WERI-Rb-1 (cell line): ENCODE measurements around the gene APP.

Experiments used
- DNase-seq: peaks from one replicate; pipeline ENCODE4 v3.0.0-alpha.2; 2020
- H3K27ac ChIP-seq: fragments of 250-450 bp; sonication (Bioruptor Pico); 2 replicates; pipeline ENCODE4 v1.5.1; 2020; ENCODE audit warnings: mild to moderate bottlenecking, moderate library complexity
- H3K27me3 ChIP-seq: fragments of 250-450 bp; sonication (Bioruptor Pico); 2 replicates; pipeline ENCODE4 v1.5.1; 2021; ENCODE audit warnings: mild to moderate bottlenecking, low read depth, moderate library complexity; ENCODE audit not compliant: insufficient read depth, severe bottlenecking
- H3K36me3 ChIP-seq: fragments of 250-450 bp; sonication (Bioruptor Pico); 2 replicates; pipeline ENCODE4 v1.5.1; 2020; ENCODE audit warnings: mild to moderate bottlenecking, moderate library complexity
- H3K4me3 ChIP-seq: 2 replicates; pipeline ENCODE4 v1.5.1; 2011; ENCODE audit warnings: low read depth, mild to moderate bottlenecking, control low read depth, low read length
- H3K9me3 ChIP-seq: fragments of 250-450 bp; sonication (Bioruptor Pico); 2 replicates; pipeline ENCODE4 v1.5.1; 2021; ENCODE audit warnings: mild to moderate bottlenecking, moderate library complexity; ENCODE audit not compliant: severe bottlenecking
- CTCF ChIP-seq: IDR thresholded peaks from 2 replicates; pipeline ENCODE4 v1.5.1; 2011; ENCODE audit warnings: low read depth, mild to moderate bottlenecking, control low read depth, inconsistent platforms, low read length

Gene APP

GRCh38 chr21:26093122-26093521 is 77.4 kb downstream of the APP start:
- H3K27me3 ChIP-seq: no peaks in the 10 kb centered on the region
- no peak overlapping the region for H3K27ac ChIP-seq
- peaks cover 19% of the 10 kb centered on the region for H3K36me3 ChIP-seq
- H3K4me3 ChIP-seq: no peak overlapping the region
- DNase-seq: no peak
- no peaks in the 10 kb centered on the region for H3K9me3 ChIP-seq
- TF ChIP-seq CTCF: no peak

- 0 out of 2 replicates have a peak, but pooled peaks have one; percentile 21 for TF ChIP-seq CTCF
- no peak for DNase-seq
- Histone ChIP-seq H3K27ac (no peak overlapping the region), H3K9me3 (no peaks in the 10 kb centered on the region), H3K4me3 (no peak overlapping the region), H3K27me3 (no peaks in the 10 kb centered on the region), H3K36me3 (peaks cover 19% of the 10 kb centered on the region)
Observed at GRCh38 chr21:26091480-26092018, 79.0 kb downstream of the APP start.

DNA sequence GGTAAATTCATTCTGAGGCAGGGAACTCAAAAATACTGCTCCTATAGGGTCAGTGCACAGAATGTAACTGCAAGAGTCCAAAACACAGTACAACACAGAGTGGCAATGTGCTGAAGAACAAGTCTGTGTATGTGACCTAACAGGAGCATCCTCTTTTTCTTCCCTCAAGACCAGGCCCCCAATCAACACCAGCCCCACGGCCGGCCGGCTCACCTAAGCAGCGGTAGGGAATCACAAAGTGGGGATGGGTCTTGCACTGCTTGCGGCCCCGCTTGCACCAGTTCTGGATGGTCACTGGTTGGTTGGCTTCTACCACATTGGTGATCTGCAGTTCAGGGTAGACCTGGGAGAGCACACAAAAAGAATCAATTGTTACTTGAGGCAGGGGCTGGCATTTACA is 80.8 kb downstream of the APP start:
- TF ChIP-seq CTCF: no peak
- Histone ChIP-seq H3K36me3 (peaks cover 34% of the 10 kb centered on the region), H3K4me3 (no peak overlapping the region), H3K9me3 (no peaks in the 10 kb centered on the region), H3K27ac (no peak overlapping the region), H3K27me3 (no peaks in the 10 kb centered on the region)
- DNase-seq: no peak

- Histone ChIP-seq H3K9me3 (no peaks in the 10 kb centered on the region), H3K4me3 (no peak overlapping the region), H3K36me3 (peaks cover 39% of the 10 kb centered on the region), H3K27ac (no peak overlapping the region), H3K27me3 (no peaks in the 10 kb centered on the region)
- TF ChIP-seq CTCF: no peak
- DNase-seq: no peak
Observed at GRCh38 chr21:26087223-26087918, 83.2 kb downstream of the APP start.

- Histone ChIP-seq H3K4me3 (no peak overlapping the region), H3K9me3 (no peaks in the 10 kb centered on the region), H3K27ac (no peak overlapping the region), H3K27me3 (no peaks in the 10 kb centered on the region), H3K36me3 (peaks cover 39% of the 10 kb centered on the region)
- no peak for TF ChIP-seq CTCF
- no peak for DNase-seq
Observed at GRCh38 chr21:26085882-26086281, 84.7 kb downstream of the APP start.

GRCh38 chr21:26085127-26085526 is 85.4 kb downstream of the APP start:
- peaks cover 38% of the 10 kb centered on the region for H3K36me3 ChIP-seq
- H3K9me3 ChIP-seq: no peaks in the 10 kb centered on the region
- H3K27ac ChIP-seq: no peak overlapping the region
- H3K4me3 ChIP-seq: no peak overlapping the region
- DNase-seq: no peak
- H3K27me3 ChIP-seq: no peaks in the 10 kb centered on the region
- no peak for TF ChIP-seq CTCF
